Endothelial cell of umbilical vein (primary cell): ENCODE results near the gene SLC44A5. TPM values are rescaled to one million over a fixed set of nuclear protein-coding genes. Genes with fewer than 3 reads are reported as not detected.

Experiments
- Bru-seq: library from RNA; stranded (reverse); fragments of 400-500 nt; gene quantifications from one replicate; lab custom pipeline; 2021; lab: Mats Ljungman, UMichigan
- BruChase-seq, 2 experiments: library from RNA; stranded (reverse); fragments of 400-500 nt; gene quantifications; one replicate each; lab custom pipeline; 2021; lab: Mats Ljungman, UMichigan
- BruUV-seq: library from RNA; stranded (reverse); fragments of 400-500 nt; replicated peaks from 2 replicates; lab custom pipeline; 2021; lab: Mats Ljungman, UMichigan
- CTCF ChIA-PET: fragments of 300-600, 350-600 bp; sonication (Branson Sonifier 250); formaldehyde crosslinking; loops from one replicate; lab custom pipeline; 2021; ENCODE audit warnings: antibody characterized with exemption, inconsistent platforms; lab: Charles Lee
- POLR2A ChIA-PET: fragments of 300-600, 350-600 bp; sonication (Branson Sonifier 250); formaldehyde crosslinking; loops from one replicate; lab custom pipeline; 2021; ENCODE audit warnings: antibody characterized with exemption, inconsistent platforms; lab: Charles Lee
- DNase-seq: peaks from one replicate; pipeline ENCODE4 v3.0.0-alpha.2; 2011; ENCODE audit warnings: low read depth, low spot score
- FAIRE-seq: peaks from 2 replicates; lab custom pipeline; 2011; peaks lifted over from hg19 to GRCh38; lab: Jason Lieb, UNC
- H2AFZ ChIP-seq: 2 replicates; pipeline ENCODE4 v1.6.0; 2012; ENCODE audit warnings: low read depth, low read length, control low read depth, inconsistent platforms
- H3K27ac ChIP-seq: 2 replicates; pipeline ENCODE4 v1.5.1; 2011; ENCODE audit warnings: low read depth, mild to moderate bottlenecking, control low read depth, low read length, moderate library complexity; ENCODE audit not compliant: insufficient read depth
- H3K27me3 ChIP-seq, 2 experiments: 2 replicates each; pipeline versions ENCODE4 v1.6.0 to v1.6.1; 2011; ENCODE audit warnings: low read length in 2 of 2, mixed read lengths in 1 of 2; ENCODE audit not compliant: control insufficient read depth in 2 of 2, insufficient read depth in 2 of 2
- H3K36me3 ChIP-seq, 2 experiments: 2 replicates in 1 of 2; 3 replicates in 1 of 2; pipeline ENCODE4 v1.5.1; 2011; ENCODE audit warnings: low read length in 2 of 2, mild to moderate bottlenecking in 1 of 2, moderate library complexity in 1 of 2; ENCODE audit not compliant: control insufficient read depth in 2 of 2, insufficient read depth in 2 of 2; ENCODE audit errors: extremely low read depth in 1 of 2
- H3K4me1 ChIP-seq: 3 replicates; pipeline ENCODE4 v1.5.1; 2011; ENCODE audit warnings: mild to moderate bottlenecking, low read length; ENCODE audit not compliant: control insufficient read depth, insufficient read depth; ENCODE audit errors: extremely low read depth
- H3K4me2 ChIP-seq: 2 replicates; pipeline ENCODE4 v1.6.1; 2011; ENCODE audit warnings: low read length, control low read depth, mixed read lengths; ENCODE audit not compliant: insufficient read depth
- H3K4me3 ChIP-seq, 3 experiments: fragments of 200-600 bp in 1 of 3; sonication (generic), shearing (Covaris generic) in 1 of 3; replicated peaks in 1 of 3; 2 replicates each; pipeline ENCODE4 v1.5.1; 2011 to 2016; ENCODE audit warnings: control low read depth in 3 of 3, low read length in 3 of 3, mild to moderate bottlenecking in 2 of 3, inconsistent platforms in 1 of 3, low read depth in 1 of 3, moderate library complexity in 1 of 3; ENCODE audit not compliant: insufficient read depth in 1 of 3
- H3K79me2 ChIP-seq: 2 replicates; pipeline ENCODE4 v1.6.0; 2012; ENCODE audit warnings: low read length, inconsistent platforms; ENCODE audit not compliant: control insufficient read depth, insufficient read depth
- H3K9ac ChIP-seq: replicated peaks from 2 replicates; pipeline ENCODE3; 2011; ENCODE audit warnings: low read length, control low read depth; ENCODE audit not compliant: insufficient read depth; ENCODE audit errors: extremely low read depth
- H3K9me1 ChIP-seq: replicated peaks from 3 replicates; pipeline ENCODE4 v1.6.0; 2011; ENCODE audit warnings: mild to moderate bottlenecking, low read length; ENCODE audit not compliant: control insufficient read depth, insufficient read depth; ENCODE audit errors: extremely low read depth
- H3K9me3 ChIP-seq: replicated peaks from 2 replicates; pipeline ENCODE4 v1.5.1; 2012; ENCODE audit warnings: low read length, inconsistent platforms; ENCODE audit not compliant: control insufficient read depth, insufficient read depth
- H4K20me1 ChIP-seq: replicated peaks from 2 replicates; pipeline ENCODE3; 2011; ENCODE audit warnings: mild to moderate bottlenecking, low read length; ENCODE audit not compliant: control insufficient read depth, insufficient read depth; ENCODE audit errors: extremely low read depth
- EZH2 ChIP-seq: IDR thresholded peaks from 2 replicates; pipeline ENCODE4 v1.6.1; 2012; ENCODE audit warnings: borderline replicate concordance, low read depth, mild to moderate bottlenecking, moderate library complexity, low read length, inconsistent platforms; ENCODE audit not compliant: severe bottlenecking
- FOS ChIP-seq: IDR thresholded peaks from 2 replicates; pipeline ENCODE4 v1.6.1; 2011; ENCODE audit warnings: mild to moderate bottlenecking, low read length, moderate library complexity, borderline replicate concordance; ENCODE audit not compliant: insufficient read depth
- GATA2 ChIP-seq: IDR thresholded peaks from 2 replicates; pipeline ENCODE4 v1.7.0; 2011; ENCODE audit warnings: low read depth, mild to moderate bottlenecking, moderate library complexity, mixed read lengths, low read length; ENCODE audit not compliant: insufficient read length, insufficient read depth
- JUN ChIP-seq: IDR thresholded peaks from 2 replicates; pipeline ENCODE4 v1.6.1; 2011; ENCODE audit warnings: borderline replicate concordance, low read depth; ENCODE audit not compliant: insufficient read length, insufficient read depth
- MYC ChIP-seq: IDR thresholded peaks from one replicate; pipeline ENCODE4 v1.6.1; 2011; ENCODE audit warnings: mild to moderate bottlenecking, low read depth, low read length
- POLR2A ChIP-seq: IDR thresholded peaks from 2 replicates; pipeline ENCODE4 v1.6.1; 2012; ENCODE audit warnings: low read depth, mild to moderate bottlenecking, control low read depth, low read length
- POLR2AphosphoS5 ChIP-seq: IDR thresholded peaks from 2 replicates; pipeline ENCODE4 v1.6.1; 2012; ENCODE audit warnings: low read depth, mild to moderate bottlenecking, control low read depth, low read length, moderate library complexity; ENCODE audit not compliant: insufficient read depth
- dilution Hi-C: fragments of 300-500 bp; cut with MboI; formaldehyde crosslinking; loops from one replicate; pipeline ENCODE4 v1.15.0; 2019; ENCODE audit warnings: low sequenced_read_pairs; ENCODE audit not compliant: extremely low pct_ligation_motif_present
- intact Hi-C: fragments of 100-400 bp; cut with micrococcal nuclease; formaldehyde crosslinking; loops from one replicate; pipeline ENCODE4 v1.10.0; 2022
- long read RNA-seq: library from polyadenylated mRNA; stranded (forward); transcript quantifications from one replicate; pipeline ENCODE4 v2.0.0, GENCODE V29; 2021
- polyA minus RNA-seq, 3 experiments: library from RNA; depleted of rRNA, polyadenylated mRNA; stranded (reverse); fragments of >200 nt; gene quantifications; 1 replicate in 1 of 3; 2 replicates in 2 of 3; pipeline ENCODE4 v1.2.3, GENCODE V29; 2011
- polyA plus RNA-seq, 4 experiments: library from polyadenylated mRNA; depleted of rRNA in 3 of 4; stranded (reverse) in 3 of 4; unstranded in 1 of 4; fragments of >200 nt; gene quantifications; 2 replicates each; pipeline versions ENCODE4 v1.2.1 to v1.2.3, GENCODE V29; 2011 to 2012; ENCODE audit warnings: missing spikeins in 1 of 4
- total RNA-seq: library from RNA; stranded (reverse); gene quantifications from 2 replicates; pipeline ENCODE4 v1.2.3, GENCODE V29; 2021
- TF ChIP-seq, protein P1 (sequence below): IDR thresholded peaks from 2 replicates; pipeline ENCODE4 v1.6.1; 2011; ENCODE audit not compliant: insufficient read depth, insufficient read length
- TF ChIP-seq, protein P2 (sequence below), 2 donors: IDR thresholded peaks; 1 replicate in 1 of 2; 2 replicates in 1 of 2; pipeline ENCODE4 v1.5.1; 2011; ENCODE audit warnings: low read length in 2 of 2, mild to moderate bottlenecking in 2 of 2, moderate library complexity in 2 of 2, control low read depth in 1 of 2, inconsistent platforms in 1 of 2, low read depth in 1 of 2; ENCODE audit not compliant: insufficient read depth in 1 of 2; ENCODE audit errors: extremely low read depth in 1 of 2

Gene SLC44A5
- total RNA-seq (1.6 TPM in 2 replicates), polyA plus RNA-seq (2.5 and 3.2 TPM in 2 replicates), polyA minus RNA-seq (6.0 and 6.1 TPM in 2 replicates), Bru-seq, nascent RNA (percentile 42 among the genes with signal in this experiment), BruChase-seq, experiment 1, labeled RNA remaining after a 6-hour chase (percentile 37 among the genes with signal in this experiment), BruChase-seq, experiment 2, labeled RNA remaining after a 2-hour chase (percentile 45 among the genes with signal in this experiment)
- 1.3 and 2.0 TPM in 2 replicates for polyA plus RNA-seq (2011; cell fraction: cytosol; rRNA removed)
- polyA plus RNA-seq (2011; cell fraction: nucleus; rRNA removed): 10.3 and 11.8 TPM in 2 replicates
- polyA plus RNA-seq (2012): 2.3 and 2.9 TPM in 2 replicates
- not detected for polyA minus RNA-seq (2011; cell fraction: cytosol; rRNA and poly(A)+ RNA removed)
- 6.9 and 9.6 TPM in 2 replicates for polyA minus RNA-seq (2011; cell fraction: nucleus; rRNA and poly(A)+ RNA removed)
- long read RNA-seq, partial matches to known transcripts: 1 of 1 reads
- long read RNA-seq, other reads (novel, unspliced or antisense): 0 of 1 reads

DNA sequence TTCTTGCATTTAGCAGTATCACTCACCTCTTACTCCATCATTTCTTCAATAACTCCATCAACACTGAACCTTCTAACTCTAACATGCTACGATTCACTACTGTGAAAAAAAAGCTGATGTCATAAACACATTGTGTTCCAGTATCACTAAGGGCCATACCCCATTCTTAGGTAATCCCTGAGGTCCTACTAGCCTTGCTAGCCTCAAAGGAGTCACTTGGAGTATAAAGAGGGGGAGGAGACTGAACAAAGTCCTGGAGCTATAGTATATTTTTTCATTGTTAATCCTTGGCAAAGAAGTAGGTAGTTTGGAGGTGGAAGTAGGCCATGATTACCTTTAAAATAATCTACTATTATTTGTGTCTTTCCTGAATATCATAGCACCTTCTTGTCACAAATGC, at the start of gene SLC44A5:
TSS of gene SLC44A5 (minus strand) at position 101 of the 400 bp plus-strand sequence. CDS start 69,667 bp downstream, outside the sequence.
- TF ChIP-seq FOS (no peak), POLR2AphosphoS5 (no peak), JUN (no peak), MYC (no peak), GATA2 (no peak), POLR2A (no peak), EZH2 (no peak)
- TF ChIP-seq, protein P1, sequence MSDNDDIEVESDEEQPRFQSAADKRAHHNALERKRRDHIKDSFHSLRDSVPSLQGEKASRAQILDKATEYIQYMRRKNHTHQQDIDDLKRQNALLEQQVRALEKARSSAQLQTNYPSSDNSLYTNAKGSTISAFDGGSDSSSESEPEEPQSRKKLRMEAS: no peak
- TF ChIP-seq, protein P2, sequence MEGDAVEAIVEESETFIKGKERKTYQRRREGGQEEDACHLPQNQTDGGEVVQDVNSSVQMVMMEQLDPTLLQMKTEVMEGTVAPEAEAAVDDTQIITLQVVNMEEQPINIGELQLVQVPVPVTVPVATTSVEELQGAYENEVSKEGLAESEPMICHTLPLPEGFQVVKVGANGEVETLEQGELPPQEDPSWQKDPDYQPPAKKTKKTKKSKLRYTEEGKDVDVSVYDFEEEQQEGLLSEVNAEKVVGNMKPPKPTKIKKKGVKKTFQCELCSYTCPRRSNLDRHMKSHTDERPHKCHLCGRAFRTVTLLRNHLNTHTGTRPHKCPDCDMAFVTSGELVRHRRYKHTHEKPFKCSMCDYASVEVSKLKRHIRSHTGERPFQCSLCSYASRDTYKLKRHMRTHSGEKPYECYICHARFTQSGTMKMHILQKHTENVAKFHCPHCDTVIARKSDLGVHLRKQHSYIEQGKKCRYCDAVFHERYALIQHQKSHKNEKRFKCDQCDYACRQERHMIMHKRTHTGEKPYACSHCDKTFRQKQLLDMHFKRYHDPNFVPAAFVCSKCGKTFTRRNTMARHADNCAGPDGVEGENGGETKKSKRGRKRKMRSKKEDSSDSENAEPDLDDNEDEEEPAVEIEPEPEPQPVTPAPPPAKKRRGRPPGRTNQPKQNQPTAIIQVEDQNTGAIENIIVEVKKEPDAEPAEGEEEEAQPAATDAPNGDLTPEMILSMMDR (IDR thresholded peaks at IDR 0.05; ENCODE audit: extremely low read depth in 1 of 2, insufficient read depth in 1 of 2, low read depth in 1 of 2, low read length in 2 of 2): no peak
- H4K20me1 ChIP-seq: no peaks in the 10 kb centered on the region
- no peaks in the 10 kb centered on the region for H3K36me3 ChIP-seq
- H3K9me1 ChIP-seq: no peaks in the 10 kb centered on the region
- no peak within 1 kb of the TSS for H3K4me2 ChIP-seq
- H3K9ac ChIP-seq: no peak within 1 kb of the TSS
- H3K79me2 ChIP-seq: no peaks in the 10 kb centered on the region
- ChIA-PET POLR2A (no interaction called here), CTCF (no interaction called here)
- intact Hi-C loops: loop anchor here (5.0 kb wide), 1 partner anchor 69 kb away; no protein-coding TSS in a partner anchor
- DNase-seq (no peak), FAIRE-seq (no peak)
- H3K27ac ChIP-seq: no peak within 1 kb of the TSS
- H3K27me3 ChIP-seq: no peaks in the 10 kb centered on the region
- dilution Hi-C loops: no loop called here
- H3K4me3 ChIP-seq: no peak within 1 kb of the TSS
- no peaks in the 10 kb centered on the region for H3K9me3 ChIP-seq
- H2AFZ ChIP-seq: no peak within 1 kb of the TSS
- H3K4me1 ChIP-seq: peaks cover 7% of the 10 kb centered on the region
- BruUV-seq: no TSS peak
